ENCODE measurements around the gene GJB3.
"Not testable (repeated sequence)": the region's sequence is repeated elsewhere in the genome, so short reads cannot be mapped to it uniquely, and the experiment has no call there.

Gene GJB3

GRCh38 chr1:34761176-34761761 is 19.7 kb upstream of the GJB3 start:
- no peak for DNase-seq

- no peak for DNase-seq
Measured at GRCh38 chr1:34761776-34762307, 19.2 kb upstream of the GJB3 start.

- no peak for DNase-seq
Measured at GRCh38 chr1:34762474-34763141, 18.4 kb upstream of the GJB3 start.

- DNase-seq = peak; percentile 26
Measured at GRCh38 chr1:34763142-34763781, 17.8 kb upstream of the GJB3 start.

- DNase-seq = no peak
Measured at GRCh38 chr1:34768856-34769255, 12.2 kb upstream of the GJB3 start.

GRCh38 chr1:34770891-34771504 is 10.0 kb upstream of the GJB3 start:
- DNase-seq = no peak

GRCh38 chr1:34771573-34772371 is 9.2 kb upstream of the GJB3 start:
- DNase-seq = no peak

- DNase-seq = not testable (repeated sequence)
Measured at GRCh38 chr1:34773114-34773513, 7.9 kb upstream of the GJB3 start.

GRCh38 chr1:34774957-34775356 is 6.1 kb upstream of the GJB3 start:
- DNase-seq = no peak

GRCh38 chr1:34776911-34777310 is 4.1 kb upstream of the GJB3 start:
- DNase-seq = no peak

GRCh38 chr1:34777519-34778321 is 3.3 kb upstream of the GJB3 start:
- DNase-seq = no peak

- DNase-seq = no peak
Measured at GRCh38 chr1:34778381-34778780, 2.6 kb upstream of the GJB3 start.

GRCh38 chr1:34779005-34779404 is 2.0 kb upstream of the GJB3 start:
- DNase-seq = no peak

GRCh38 chr1:34779526-34779925 is 1.5 kb upstream of the GJB3 start:
- no peak for DNase-seq

- DNase-seq = no peak
Measured at GRCh38 chr1:34779962-34780361, 1.1 kb upstream of the GJB3 start.

- no peak for DNase-seq
Measured at GRCh38 chr1:34780528-34780927, 486 bp upstream of the GJB3 start.

- no peak for DNase-seq
Measured at GRCh38 chr1:34781844-34782391, 904 bp downstream of the GJB3 start.

- no peak for DNase-seq
Measured at GRCh38 chr1:34784751-34785221, 3.8 kb downstream of the GJB3 start.

GRCh38 chr1:34785231-34785874 is 4.3 kb downstream of the GJB3 start:
- DNase-seq = no peak

GRCh38 chr1:34785875-34786470 is 5.0 kb downstream of the GJB3 start:
- DNase-seq = no peak

Data from fibroblast of skin of abdomen (primary cell).